ENCODE results near the gene PPP3R1. TPM values are rescaled to one million over a fixed set of nuclear protein-coding genes. Genes with fewer than 3 reads are reported as not detected.

Gene PPP3R1
- total RNA-seq, 4 donors from 2014 or later, result 23.8 to 31.6 (median 29.9) TPM

GRCh38 chr2:68172990-68173700, 79.2 kb downstream of the PPP3R1 start:
- H3K36me3 ChIP-seq, result peaks cover 0 to 78% of the 10 kb centered on the region in 2 donors
- 80 to 84% methylated on average over 2 to 3 of the region's 8 CpGs for WGBS, 2 donors (ENCODE audit: low coverage in 1 of 2)
- no peaks in the 10 kb centered on the region for H3K27me3 ChIP-seq
- no peak overlapping the region for H3K4me3 ChIP-seq
- TF ChIP-seq POLR2AphosphoS5 (IDR thresholded peaks at IDR 0.05) (no peak), EP300 (IDR thresholded peaks at IDR 0.05) (no peak), POLR2A (IDR thresholded peaks at IDR 0.05) (no peak), CTCF (IDR thresholded peaks at IDR 0.05) (no peak)
- no peak for ATAC-seq
- peaks cover 0 to 2% (median 0%) of the 10 kb centered on the region in 3 donors for H3K4me1 ChIP-seq
- H3K9me3 ChIP-seq, result no peaks in the 10 kb centered on the region
- H3K27ac ChIP-seq, result no peak overlapping the region

GRCh38 chr2:68172521-68172920, 79.8 kb downstream of the PPP3R1 start:
- ATAC-seq, result no peak
- H3K27me3 ChIP-seq, result no peaks in the 10 kb centered on the region
- H3K4me1 ChIP-seq, result no peaks in the 10 kb centered on the region
- TF ChIP-seq CTCF (IDR thresholded peaks at IDR 0.05), result no peak
- no peak overlapping the region for H3K4me3 ChIP-seq
- no peaks in the 10 kb centered on the region for H3K9me3 ChIP-seq
- 82% methylated on average over 2 of the region's 2 CpGs for WGBS, 2 donors (ENCODE audit: low coverage in 1 of 2)
- H3K36me3 ChIP-seq, result peaks cover 0 to 78% of the 10 kb centered on the region in 2 donors
- no peak overlapping the region for H3K27ac ChIP-seq

GRCh38 chr2:68171684-68172083, 80.6 kb downstream of the PPP3R1 start:
- TF ChIP-seq EP300 (IDR thresholded peaks at IDR 0.05) (no peak), POLR2A (IDR thresholded peaks at IDR 0.05) (no peak), POLR2AphosphoS5 (IDR thresholded peaks at IDR 0.05) (no peak), CTCF (IDR thresholded peaks at IDR 0.05) (no peak)
- no peak for ATAC-seq
- Histone ChIP-seq H3K27ac (no peak overlapping the region), H3K9me3 (no peaks in the 10 kb centered on the region), H3K36me3 (peaks cover 0 to 82% of the 10 kb centered on the region in 2 donors), H3K4me3 (no peak overlapping the region), H3K27me3 (no peaks in the 10 kb centered on the region), H3K4me1 (no peaks in the 10 kb centered on the region)
- WGBS, 2 donors (ENCODE audit: low coverage in 1 of 2), result 85 to 87% methylated on average over 3 to 4 of the region's 4 CpGs

- Histone ChIP-seq H3K9me3 (no peaks in the 10 kb centered on the region), H3K4me3 (no peak overlapping the region), H3K27ac (no peak overlapping the region), H3K27me3 (no peaks in the 10 kb centered on the region), H3K36me3 (peaks cover 0 to 87% of the 10 kb centered on the region in 2 donors), H3K4me1 (no peaks in the 10 kb centered on the region)
- 94 to 95% methylated on average over 4 to 7 of the region's 7 CpGs for WGBS, 2 donors (ENCODE audit: low coverage in 1 of 2)
- no peak for ATAC-seq
- TF ChIP-seq EP300 (IDR thresholded peaks at IDR 0.05), result no peak
- TF ChIP-seq POLR2AphosphoS5 (IDR thresholded peaks at IDR 0.05), result no peak
- TF ChIP-seq CTCF (IDR thresholded peaks at IDR 0.05), result no peak
- no peak for TF ChIP-seq POLR2A (IDR thresholded peaks at IDR 0.05)
Observed at GRCh38 chr2:68171146-68171545, 81.2 kb downstream of the PPP3R1 start.

GRCh38 chr2:68169308-68169707, 83.0 kb downstream of the PPP3R1 start:
- H3K4me1 ChIP-seq, result no peaks in the 10 kb centered on the region
- H3K27ac ChIP-seq, result no peak overlapping the region
- no peak for TF ChIP-seq POLR2AphosphoS5 (IDR thresholded peaks at IDR 0.05)
- TF ChIP-seq EP300 (IDR thresholded peaks at IDR 0.05), result no peak
- no peak for TF ChIP-seq CTCF (IDR thresholded peaks at IDR 0.05)
- TF ChIP-seq POLR2A (IDR thresholded peaks at IDR 0.05), result no peak
- H3K9me3 ChIP-seq, result no peaks in the 10 kb centered on the region
- 84 to 100% methylated on average over 3 to 4 of the region's 4 CpGs for WGBS, 2 donors (ENCODE audit: low coverage in 1 of 2)
- no peak for ATAC-seq
- no peaks in the 10 kb centered on the region for H3K27me3 ChIP-seq
- H3K4me3 ChIP-seq, result no peak overlapping the region
- H3K36me3 ChIP-seq, result peaks cover 0 to 84% of the 10 kb centered on the region in 2 donors
